ENCODE measurements around the gene PCLO. TPM values are rescaled to one million over a fixed set of nuclear protein-coding genes. Genes with fewer than 3 reads are reported as not detected.
"Not testable (repeated sequence)": the region's sequence is repeated elsewhere in the genome, so short reads cannot be mapped to it uniquely, and the experiment has no call there.

Gene PCLO
- total RNA-seq, 2 experiments from 2014 or later, result not detected

DNA sequence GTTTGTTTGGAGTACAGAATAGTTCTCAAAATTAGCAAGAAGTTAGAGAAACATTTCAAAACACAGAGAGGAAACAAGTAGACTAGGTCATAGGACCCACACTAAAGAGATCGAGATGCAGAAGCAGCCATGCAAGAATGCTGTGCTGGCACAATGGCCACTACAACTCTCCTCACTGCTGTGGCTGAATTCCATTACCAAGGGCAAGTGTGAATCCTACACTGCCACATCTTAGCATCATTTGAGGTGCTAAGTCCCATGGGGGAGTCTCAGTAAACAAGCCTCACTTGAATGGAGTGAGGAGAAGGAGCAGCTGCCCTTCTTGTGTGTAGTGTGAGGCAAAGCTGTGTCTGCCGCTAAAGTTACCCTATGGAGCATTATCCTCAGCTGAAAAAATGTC lies 56.7 kb downstream of the PCLO start:
- Mint-ChIP-seq H3K9me3 (no peaks in the 10 kb centered on the region), H3K4me3 (no peak overlapping the region), H3K27ac (no peak overlapping the region), H3K27me3 (no peaks in the 10 kb centered on the region), H3K4me1 (ENCODE audit: low read depth) (no peaks in the 10 kb centered on the region), H3K36me3 (ENCODE audit: low read depth) (no peaks in the 10 kb centered on the region)
- ChIA-PET CTCF (no interaction called here), POLR2A (no interaction called here)
- intact Hi-C loops (cut with micrococcal nuclease), result no loop called here
- ATAC-seq, result no peak
- DNase-seq, result no peak
- TF ChIP-seq, protein P1, sequence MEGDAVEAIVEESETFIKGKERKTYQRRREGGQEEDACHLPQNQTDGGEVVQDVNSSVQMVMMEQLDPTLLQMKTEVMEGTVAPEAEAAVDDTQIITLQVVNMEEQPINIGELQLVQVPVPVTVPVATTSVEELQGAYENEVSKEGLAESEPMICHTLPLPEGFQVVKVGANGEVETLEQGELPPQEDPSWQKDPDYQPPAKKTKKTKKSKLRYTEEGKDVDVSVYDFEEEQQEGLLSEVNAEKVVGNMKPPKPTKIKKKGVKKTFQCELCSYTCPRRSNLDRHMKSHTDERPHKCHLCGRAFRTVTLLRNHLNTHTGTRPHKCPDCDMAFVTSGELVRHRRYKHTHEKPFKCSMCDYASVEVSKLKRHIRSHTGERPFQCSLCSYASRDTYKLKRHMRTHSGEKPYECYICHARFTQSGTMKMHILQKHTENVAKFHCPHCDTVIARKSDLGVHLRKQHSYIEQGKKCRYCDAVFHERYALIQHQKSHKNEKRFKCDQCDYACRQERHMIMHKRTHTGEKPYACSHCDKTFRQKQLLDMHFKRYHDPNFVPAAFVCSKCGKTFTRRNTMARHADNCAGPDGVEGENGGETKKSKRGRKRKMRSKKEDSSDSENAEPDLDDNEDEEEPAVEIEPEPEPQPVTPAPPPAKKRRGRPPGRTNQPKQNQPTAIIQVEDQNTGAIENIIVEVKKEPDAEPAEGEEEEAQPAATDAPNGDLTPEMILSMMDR (IDR thresholded peaks at IDR 0.05), result no peak

DNA sequence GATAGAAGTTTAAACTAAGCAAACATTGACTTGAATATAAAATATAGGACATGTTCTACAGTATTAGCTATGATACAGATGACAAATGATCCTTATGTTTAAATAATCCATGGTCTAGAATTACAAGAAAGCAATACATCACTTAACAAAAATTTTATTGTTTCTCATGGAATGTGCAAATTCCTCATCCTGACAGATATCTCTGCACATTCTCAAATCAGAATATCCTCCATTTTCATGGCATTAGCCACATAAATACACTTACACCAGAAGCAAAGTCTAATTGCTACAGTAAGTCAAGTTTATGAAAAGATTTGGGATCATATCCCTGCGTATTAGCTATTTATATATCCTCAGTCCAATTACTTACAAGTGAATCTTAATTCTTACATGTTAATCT lies 57.6 kb downstream of the PCLO start:
- Mint-ChIP-seq H3K4me1 (ENCODE audit: low read depth) (no peaks in the 10 kb centered on the region), H3K27me3 (no peaks in the 10 kb centered on the region), H3K4me3 (no peak overlapping the region), H3K36me3 (ENCODE audit: low read depth) (no peaks in the 10 kb centered on the region), H3K27ac (no peak overlapping the region), H3K9me3 (no peaks in the 10 kb centered on the region)
- CTCF ChIA-PET, result no interaction called here
- intact Hi-C loops (cut with micrococcal nuclease), result no loop called here
- ATAC-seq (no peak), DNase-seq (no peak)
- TF ChIP-seq, protein P1 (IDR thresholded peaks at IDR 0.05), result no peak
- POLR2A ChIA-PET, result no interaction called here

DNA sequence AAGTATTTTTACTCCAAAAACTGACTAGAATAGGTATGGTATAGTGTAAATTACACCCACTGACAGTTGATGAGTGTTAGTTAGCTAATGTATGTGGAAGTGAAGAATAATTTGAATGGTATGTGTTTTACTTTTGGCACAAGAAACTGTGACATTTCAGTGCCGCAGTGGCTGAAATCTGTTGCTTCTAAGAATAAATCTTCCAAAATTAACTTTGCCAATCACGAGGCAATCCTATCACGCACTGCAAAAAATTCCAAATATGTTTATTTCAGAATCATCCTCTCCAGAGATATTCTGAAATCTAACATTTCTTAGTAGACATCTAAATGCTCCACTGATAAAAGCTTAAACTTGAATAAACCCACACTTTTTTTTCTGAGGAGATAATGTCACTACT lies 61.2 kb downstream of the PCLO start:
- Mint-ChIP-seq H3K27me3 (no peaks in the 10 kb centered on the region), H3K27ac (no peak overlapping the region), H3K9me3 (peaks cover 4% of the 10 kb centered on the region), H3K4me1 (ENCODE audit: low read depth) (no peaks in the 10 kb centered on the region), H3K4me3 (no peak overlapping the region), H3K36me3 (ENCODE audit: low read depth) (no peaks in the 10 kb centered on the region)
- ChIA-PET CTCF (no interaction called here), POLR2A (no interaction called here)
- TF ChIP-seq, protein P1 (IDR thresholded peaks at IDR 0.05), result no peak
- DNase-seq (no peak), ATAC-seq (no peak)
- intact Hi-C loops (cut with micrococcal nuclease), result no loop called here

DNA sequence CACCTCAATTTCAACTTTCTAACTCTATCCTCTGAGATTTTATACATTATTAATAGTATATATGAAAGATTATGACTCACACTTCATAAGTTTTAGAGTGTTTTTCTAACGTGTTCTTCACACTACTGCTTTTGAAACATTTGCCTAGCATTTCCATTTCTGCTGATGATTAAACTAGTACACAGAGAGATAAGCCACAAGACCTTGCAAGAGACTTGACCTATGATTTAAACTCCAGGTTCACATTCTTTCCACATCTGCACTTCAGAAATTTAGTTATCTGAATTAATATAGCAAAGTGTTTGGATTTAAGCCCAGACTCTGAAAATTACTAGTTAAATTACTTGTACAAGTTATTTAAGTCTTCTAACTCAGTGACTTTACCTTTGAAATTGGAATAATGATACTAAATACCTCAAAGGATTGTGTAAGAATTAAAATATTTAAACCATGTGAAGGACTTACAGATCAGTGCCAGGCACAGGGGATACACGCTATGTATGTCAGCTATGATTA lies 66.6 kb downstream of the PCLO start:
- H3K36me3 Mint-ChIP-seq (ENCODE audit: low read depth), result no peaks in the 10 kb centered on the region
- H3K27me3 Mint-ChIP-seq, result no peaks in the 10 kb centered on the region
- no peak overlapping the region for H3K4me3 Mint-ChIP-seq
- DNase-seq, result no peak
- no peak for ATAC-seq
- intact Hi-C loops (cut with micrococcal nuclease), result no loop called here
- ChIA-PET POLR2A (no interaction called here), CTCF (no interaction called here)
- H3K4me1 Mint-ChIP-seq (ENCODE audit: low read depth), result no peaks in the 10 kb centered on the region
- no peak overlapping the region for H3K27ac Mint-ChIP-seq
- TF ChIP-seq, protein P1 (IDR thresholded peaks at IDR 0.05), result no peak
- H3K9me3 Mint-ChIP-seq, result peaks cover 6% of the 10 kb centered on the region

DNA sequence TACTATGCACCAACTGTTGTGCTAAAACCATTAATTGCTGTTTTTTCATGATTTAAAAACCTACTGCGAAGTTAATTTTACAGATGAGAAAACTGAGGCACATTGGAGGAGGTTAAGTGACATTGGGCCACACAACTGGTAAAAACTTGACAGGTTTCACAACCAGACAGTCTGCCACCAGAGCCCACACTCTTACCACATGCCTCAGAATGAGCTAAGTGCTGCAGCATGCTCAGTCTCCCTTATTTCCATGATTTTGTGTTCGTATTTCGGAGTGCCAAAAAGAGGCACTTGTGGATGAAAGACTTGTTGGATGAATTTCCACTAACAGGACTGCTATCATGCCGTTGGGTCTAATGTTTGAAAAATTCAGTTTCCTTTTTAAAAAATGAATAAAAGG lies 77.4 kb downstream of the PCLO start:
- intact Hi-C loops (cut with micrococcal nuclease), result no loop called here
- TF ChIP-seq, protein P1 (IDR thresholded peaks at IDR 0.05), result no peak
- Mint-ChIP-seq H3K4me1 (ENCODE audit: low read depth) (no peaks in the 10 kb centered on the region), H3K9me3 (peaks cover 7% of the 10 kb centered on the region), H3K27ac (no peak overlapping the region), H3K27me3 (no peaks in the 10 kb centered on the region), H3K36me3 (ENCODE audit: low read depth) (no peaks in the 10 kb centered on the region), H3K4me3 (no peak overlapping the region)
- ATAC-seq (no peak), DNase-seq (no peak)
- ChIA-PET CTCF (no interaction called here), POLR2A (no interaction called here)

DNA sequence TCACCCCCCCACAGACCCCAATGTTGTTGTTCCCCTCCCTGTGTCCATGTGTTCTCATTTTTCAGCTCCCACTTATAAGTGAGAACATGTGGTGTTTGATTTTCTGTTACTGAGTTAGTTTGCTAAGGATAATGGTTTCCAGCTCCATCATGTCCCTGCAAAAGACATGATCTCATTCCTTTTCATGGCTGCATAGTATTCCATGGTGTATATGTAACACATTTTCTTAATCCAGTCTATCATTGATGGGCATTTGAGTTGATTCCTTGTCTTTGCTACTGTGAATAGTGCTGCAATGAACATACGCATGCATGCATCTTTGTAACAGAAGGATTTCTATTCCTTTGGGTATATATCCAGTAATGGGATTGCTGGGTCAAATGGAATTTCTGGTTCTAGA lies 82.8 kb downstream of the PCLO start:
- H3K27me3 Mint-ChIP-seq; H3K4me3 Mint-ChIP-seq; DNase-seq; CTCF ChIA-PET; H3K9me3 Mint-ChIP-seq; ATAC-seq; H3K27ac Mint-ChIP-seq; intact Hi-C loops (cut with micrococcal nuclease); POLR2A ChIA-PET; H3K36me3 Mint-ChIP-seq (ENCODE audit: low read depth); H3K4me1 Mint-ChIP-seq (ENCODE audit: low read depth): not testable (repeated sequence)
